Vagina (tissue), 2 donors: ENCODE measurements around the gene HMGB1. TPM values are rescaled to one million over a fixed set of nuclear protein-coding genes. Genes with fewer than 3 reads are reported as not detected.

Source experiments
- DNase-seq, 2 donors: peaks; one replicate each; pipeline ENCODE4 v3.0.0-alpha.2; 2017; ENCODE audit errors: extremely low spot score in 2 of 2
- H3K27ac ChIP-seq: fragments of 200-600 bp; sonication (generic); one replicate; pipeline ENCODE4 v1.5.1; 2019
- H3K27me3 ChIP-seq: fragments of 200-600 bp; sonication (generic); one replicate; pipeline ENCODE4 v1.5.1; 2019
- H3K36me3 ChIP-seq, 2 donors: fragments of 200-600 bp; sonication (generic); one replicate each; pipeline ENCODE4 v1.5.1; 2017 to 2019
- H3K4me1 ChIP-seq: fragments of 200-600 bp; sonication (generic); one replicate; pipeline ENCODE4 v1.5.1; 2019
- H3K4me3 ChIP-seq, 2 donors: fragments of 200-600 bp; sonication (generic); 1 replicate in 1 of 2; 2 replicates in 1 of 2; pipeline ENCODE4 v1.5.1; 2016 to 2019
- H3K9me3 ChIP-seq: fragments of 200-600 bp; sonication (generic); one replicate; pipeline ENCODE4 v1.5.1; 2019
- POLR2A ChIP-seq, 2 donors: fragments of 450-650 bp; IDR thresholded peaks; one replicate each; pipeline ENCODE4 v1.6.1; 2017; ENCODE audit warnings: antibody characterized with exemption in 2 of 2, mild to moderate bottlenecking in 2 of 2, moderate library complexity in 2 of 2
- POLR2AphosphoS5 ChIP-seq, 2 donors: sonication (generic); formaldehyde crosslinking; IDR thresholded peaks; one replicate each; pipeline ENCODE4 v1.9.0; 2017; ENCODE audit warnings: antibody characterized with exemption in 2 of 2, mild to moderate bottlenecking in 2 of 2, low read depth in 1 of 2; ENCODE audit not compliant: insufficient read depth in 1 of 2
- intact Hi-C: fragments of 100-400 bp; cut with DNase I; formaldehyde crosslinking; loops from one replicate; pipeline ENCODE4 v1.15.1; 2023
- total RNA-seq: library from RNA; depleted of rRNA; stranded (reverse); fragments of >200 nt; gene quantifications from one replicate; pipeline ENCODE4 v1.2.3, GENCODE V29; 2016
- TF ChIP-seq, protein P1 (sequence below), 3 experiments: fragments of 450-650 bp in 2 of 3; fragments of 200-600 bp in 1 of 3; sonication (generic) in 1 of 3; IDR thresholded peaks; one replicate each; pipeline ENCODE4 v1.5.1; 2017 to 2019; ENCODE audit warnings: antibody characterized with exemption in 3 of 3, mild to moderate bottlenecking in 2 of 3, moderate library complexity in 2 of 3

The HMGB1 gene
- total RNA-seq, 1 donor from 2014 or later, result 215 TPM

DNA sequence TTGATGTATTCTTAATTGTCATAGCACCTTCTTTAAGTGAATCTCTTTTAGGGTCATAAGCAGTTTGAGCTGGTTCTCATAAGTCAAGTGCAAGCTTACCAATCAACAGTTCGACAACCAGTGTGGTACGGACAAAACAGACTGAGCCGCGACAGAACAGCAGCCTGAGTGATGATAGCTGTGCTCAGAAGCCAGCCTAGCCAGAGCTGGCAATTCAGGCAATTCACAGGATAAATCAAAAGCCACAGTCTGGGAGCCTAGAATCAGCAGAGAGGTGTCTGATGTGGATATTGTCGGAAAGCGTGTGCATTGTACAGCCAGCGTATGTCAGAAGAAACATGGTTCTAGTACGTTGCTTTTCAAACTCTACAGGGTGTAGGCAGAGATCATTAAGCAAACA, 28.6 kb downstream of the HMGB1 start:
- peak in 1 of 2 donors; percentile 13 for DNase-seq
- no peak overlapping the region for H3K27ac ChIP-seq
- H3K27me3 ChIP-seq, result no peaks in the 10 kb centered on the region
- no peak overlapping the region for H3K4me3 ChIP-seq
- no peaks in the 10 kb centered on the region for H3K9me3 ChIP-seq
- peaks cover under 1% of the 10 kb centered on the region for H3K4me1 ChIP-seq
- TF ChIP-seq, protein P1, sequence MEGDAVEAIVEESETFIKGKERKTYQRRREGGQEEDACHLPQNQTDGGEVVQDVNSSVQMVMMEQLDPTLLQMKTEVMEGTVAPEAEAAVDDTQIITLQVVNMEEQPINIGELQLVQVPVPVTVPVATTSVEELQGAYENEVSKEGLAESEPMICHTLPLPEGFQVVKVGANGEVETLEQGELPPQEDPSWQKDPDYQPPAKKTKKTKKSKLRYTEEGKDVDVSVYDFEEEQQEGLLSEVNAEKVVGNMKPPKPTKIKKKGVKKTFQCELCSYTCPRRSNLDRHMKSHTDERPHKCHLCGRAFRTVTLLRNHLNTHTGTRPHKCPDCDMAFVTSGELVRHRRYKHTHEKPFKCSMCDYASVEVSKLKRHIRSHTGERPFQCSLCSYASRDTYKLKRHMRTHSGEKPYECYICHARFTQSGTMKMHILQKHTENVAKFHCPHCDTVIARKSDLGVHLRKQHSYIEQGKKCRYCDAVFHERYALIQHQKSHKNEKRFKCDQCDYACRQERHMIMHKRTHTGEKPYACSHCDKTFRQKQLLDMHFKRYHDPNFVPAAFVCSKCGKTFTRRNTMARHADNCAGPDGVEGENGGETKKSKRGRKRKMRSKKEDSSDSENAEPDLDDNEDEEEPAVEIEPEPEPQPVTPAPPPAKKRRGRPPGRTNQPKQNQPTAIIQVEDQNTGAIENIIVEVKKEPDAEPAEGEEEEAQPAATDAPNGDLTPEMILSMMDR (IDR thresholded peaks at IDR 0.05), result no peak
- TF ChIP-seq POLR2AphosphoS5 (IDR thresholded peaks at IDR 0.05; ENCODE audit: insufficient read depth in 1 of 2, low read depth in 1 of 2), result no peak
- intact Hi-C loops, result no loop called here
- H3K36me3 ChIP-seq, result no peaks in the 10 kb centered on the region

DNA sequence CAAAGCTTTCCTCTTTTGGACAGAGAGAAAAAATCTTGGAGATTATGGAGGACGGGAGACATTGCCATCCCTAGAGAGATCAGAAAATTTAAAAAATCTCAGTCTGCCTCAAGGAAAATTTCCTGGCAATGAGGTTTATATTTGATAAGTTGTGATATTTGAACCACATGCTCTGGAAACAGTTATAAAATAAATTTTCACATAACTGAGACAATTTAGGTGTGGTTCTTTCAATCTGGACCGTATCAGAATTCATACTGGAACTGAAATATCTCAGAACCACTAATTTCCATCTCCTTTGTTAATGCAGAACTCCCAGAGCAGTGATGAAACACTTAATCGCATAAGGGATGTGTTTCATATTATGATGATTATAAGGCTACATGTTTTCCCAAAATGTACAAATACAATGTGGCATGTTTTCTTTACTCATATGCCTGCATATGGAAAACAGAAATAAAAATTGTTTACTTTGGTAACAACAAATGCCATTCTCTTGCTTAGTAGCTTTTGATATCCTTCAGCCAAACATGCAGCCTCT, 29.8 kb downstream of the HMGB1 start:
- H3K4me3 ChIP-seq, result no peak overlapping the region
- intact Hi-C loops, result no loop called here
- H3K4me1 ChIP-seq, result peaks cover 9% of the 10 kb centered on the region
- TF ChIP-seq POLR2AphosphoS5 (IDR thresholded peaks at IDR 0.05; ENCODE audit: insufficient read depth in 1 of 2, low read depth in 1 of 2) (no peak), POLR2A (IDR thresholded peaks at IDR 0.05) (no peak)
- TF ChIP-seq, protein P1 (IDR thresholded peaks at IDR 0.05), result no peak
- H3K27ac ChIP-seq, result no peak overlapping the region
- no peaks in the 10 kb centered on the region for H3K27me3 ChIP-seq
- no peak for DNase-seq
- H3K9me3 ChIP-seq, result no peaks in the 10 kb centered on the region
- H3K36me3 ChIP-seq, result no peaks in the 10 kb centered on the region

GRCh38 chr13:30431269-30431940, 34.3 kb downstream of the HMGB1 start:
- Histone ChIP-seq H3K27ac (peak overlapping the region; percentile 49), H3K36me3 (no peaks in the 10 kb centered on the region), H3K4me3 (no peak overlapping the region), H3K9me3 (no peaks in the 10 kb centered on the region), H3K27me3 (no peaks in the 10 kb centered on the region), H3K4me1 (peaks cover 23% of the 10 kb centered on the region)
- TF ChIP-seq, protein P1 (IDR thresholded peaks at IDR 0.05), result no peak
- TF ChIP-seq POLR2AphosphoS5 (IDR thresholded peaks at IDR 0.05; ENCODE audit: insufficient read depth in 1 of 2, low read depth in 1 of 2), result peak in 1 of 2 donors; percentile 57
- intact Hi-C loops, result no loop called here
- DNase-seq, result no peak

GRCh38 chr13:30429721-30430694, 35.7 kb downstream of the HMGB1 start:
- Histone ChIP-seq H3K36me3 (no peaks in the 10 kb centered on the region), H3K4me1 (peaks cover 23% of the 10 kb centered on the region), H3K9me3 (no peaks in the 10 kb centered on the region), H3K4me3 (no peak overlapping the region), H3K27ac (peak overlapping the region; percentile 49), H3K27me3 (no peaks in the 10 kb centered on the region)
- intact Hi-C loops, result no loop called here
- DNase-seq, result no peak
- TF ChIP-seq, protein P1 (IDR thresholded peaks at IDR 0.05), result no peak
- TF ChIP-seq POLR2AphosphoS5 (IDR thresholded peaks at IDR 0.05; ENCODE audit: insufficient read depth in 1 of 2, low read depth in 1 of 2), result peak in 1 of 2 donors; percentile 88
